Activated T-cell treated with anti-CD3 and anti-CD28 coated beads for 4 hours (primary cell): ENCODE data around the gene EMILIN2.
A peak's percentile ranks its signal among the peaks of the same experiment; 100 is the strongest.

ENCODE experiments used
- DNase-seq: peaks from one replicate; pipeline ENCODE4 v3.0.0-alpha.2; 2020

The EMILIN2 gene

GRCh38 chr18:2917259-2918047 lies 70.6 kb downstream of the EMILIN2 start:
- no peak for DNase-seq

- DNase-seq, result no peak
Measured at GRCh38 chr18:2918761-2919550, 72.2 kb downstream of the EMILIN2 start.

- no peak for DNase-seq
Measured at GRCh38 chr18:2919600-2919999, 72.8 kb downstream of the EMILIN2 start.

GRCh38 chr18:2920027-2920426 lies 73.2 kb downstream of the EMILIN2 start:
- no peak for DNase-seq

GRCh38 chr18:2920546-2921343 lies 73.9 kb downstream of the EMILIN2 start:
- no peak for DNase-seq

DNA sequence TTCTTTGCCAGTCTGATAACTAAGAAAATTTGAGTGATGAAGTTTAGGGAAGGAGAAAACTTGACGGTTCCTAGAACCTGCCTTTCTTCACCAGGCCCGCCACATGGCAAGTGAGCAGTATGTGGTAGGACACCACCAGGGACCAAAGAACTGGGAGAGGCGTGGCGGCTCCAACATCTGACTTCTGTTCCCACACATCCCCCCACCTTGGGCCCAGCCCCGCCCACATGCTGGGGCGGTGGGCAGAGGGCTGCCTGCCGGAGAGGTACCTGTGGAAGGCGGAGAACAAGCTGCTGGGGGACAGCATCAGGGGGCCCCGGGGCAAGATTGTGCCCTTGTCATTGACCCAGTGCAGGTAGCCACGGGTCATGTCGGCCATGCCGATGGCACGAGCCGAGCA lies 75.0 kb downstream of the EMILIN2 start:
- no peak for DNase-seq

- DNase-seq, result no peak
Measured at GRCh38 chr18:2923464-2923863, 76.7 kb downstream of the EMILIN2 start.

DNA sequence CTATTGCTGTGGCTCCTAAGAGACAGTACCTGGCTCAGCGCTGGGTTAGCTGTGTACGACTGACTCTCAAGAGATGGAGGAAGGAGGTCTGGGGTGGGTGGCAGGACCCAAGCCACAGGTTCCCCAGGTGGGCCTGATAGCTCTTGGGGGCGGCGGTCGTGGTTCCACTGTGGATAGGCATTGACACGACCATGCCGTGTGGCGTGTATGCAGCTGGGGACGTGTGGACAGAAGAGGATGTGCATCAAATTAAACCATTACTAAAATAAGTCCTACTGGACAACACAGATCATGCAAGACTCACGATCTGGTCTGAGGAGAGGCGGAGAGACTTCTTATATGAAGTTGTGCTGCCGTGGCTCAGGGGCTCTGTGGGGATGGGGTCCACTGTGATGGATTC lies 78.1 kb downstream of the EMILIN2 start:
- no peak for DNase-seq

- no peak for DNase-seq
Measured at GRCh38 chr18:2926528-2926927, 79.7 kb downstream of the EMILIN2 start.

DNA sequence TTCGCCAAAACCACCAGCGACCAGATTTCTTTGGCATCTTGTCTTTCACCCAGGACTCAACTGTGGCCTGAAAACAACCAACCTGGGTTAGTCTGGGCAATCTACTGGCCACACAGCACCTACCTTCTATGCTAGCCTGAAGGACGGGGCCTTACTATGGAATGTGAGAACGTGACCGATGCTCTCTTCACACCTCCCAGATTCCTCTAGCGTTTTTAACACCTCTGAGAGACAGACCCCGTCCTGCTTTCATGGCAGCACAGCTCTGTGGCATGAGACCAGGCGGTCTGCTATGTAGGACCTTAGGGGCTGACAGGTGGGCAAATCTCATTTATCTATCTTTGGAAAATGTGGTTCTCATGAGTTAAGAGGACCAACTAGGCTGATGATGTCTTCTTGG lies 80.9 kb downstream of the EMILIN2 start:
- DNase-seq, result no peak

- DNase-seq, result peak; percentile 49
Measured at GRCh38 chr18:2932247-2933181, 85.7 kb downstream of the EMILIN2 start.

DNA sequence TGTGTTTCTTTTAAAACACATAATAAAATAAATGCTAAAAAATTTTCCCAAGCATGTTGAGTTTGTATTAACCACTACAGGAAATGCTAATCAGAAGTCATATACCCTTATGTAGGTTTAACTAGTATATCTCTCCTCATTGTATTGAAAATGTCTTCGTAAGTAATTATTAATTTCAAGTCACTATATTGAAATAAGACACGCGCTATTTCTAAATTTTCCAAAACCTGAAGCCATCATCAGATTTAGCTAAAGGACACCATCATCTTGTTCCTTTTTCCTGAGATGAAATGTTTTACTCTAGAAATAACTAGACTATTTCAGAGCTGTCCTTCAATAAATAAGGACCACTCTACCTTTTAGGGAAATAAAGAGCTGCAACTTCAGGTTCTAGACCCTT lies 87.2 kb downstream of the EMILIN2 start:
- no peak for DNase-seq

DNA sequence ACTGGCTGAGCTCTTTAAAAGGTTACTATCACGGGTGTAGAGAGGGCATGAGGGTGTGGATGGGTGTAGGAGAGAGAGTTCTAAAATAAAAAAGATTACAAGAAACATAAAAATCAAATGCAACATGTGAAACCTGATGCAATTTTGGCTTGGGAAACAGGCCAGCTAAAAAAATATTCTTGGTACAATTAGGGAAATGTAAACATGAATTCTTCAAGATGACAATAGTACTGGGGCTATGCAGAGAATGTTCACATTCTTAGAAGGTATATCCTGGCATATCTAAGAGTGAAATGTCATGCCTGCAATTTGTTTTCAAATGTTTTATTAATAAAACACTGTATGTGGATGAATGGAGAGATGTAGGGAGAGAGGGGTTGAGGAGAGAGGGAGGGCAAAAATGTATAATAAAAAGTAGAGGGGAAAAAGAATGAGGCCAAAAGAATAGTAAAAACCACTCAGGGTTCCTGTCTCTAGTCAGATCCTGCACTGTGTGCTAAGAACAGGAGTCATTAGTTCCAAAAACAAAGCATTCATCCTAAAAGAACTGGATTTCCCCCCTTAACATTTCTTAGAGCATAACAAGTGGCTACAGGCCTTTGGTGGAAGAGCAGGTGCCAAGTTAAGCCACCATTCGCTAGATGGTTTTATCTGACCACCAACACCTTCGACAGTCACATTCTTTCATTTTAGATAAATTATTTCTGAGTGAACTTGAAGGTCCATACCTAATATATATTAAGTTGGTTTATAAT lies 88.8 kb downstream of the EMILIN2 start:
- DNase-seq, result no peak

- DNase-seq, result no peak
Measured at GRCh38 chr18:2939317-2939716, 92.5 kb downstream of the EMILIN2 start.

GRCh38 chr18:2948038-2948437 lies 101.2 kb downstream of the EMILIN2 start:
- DNase-seq, result no peak

- no peak for DNase-seq
Measured at GRCh38 chr18:2952605-2953004, 105.8 kb downstream of the EMILIN2 start.

DNA sequence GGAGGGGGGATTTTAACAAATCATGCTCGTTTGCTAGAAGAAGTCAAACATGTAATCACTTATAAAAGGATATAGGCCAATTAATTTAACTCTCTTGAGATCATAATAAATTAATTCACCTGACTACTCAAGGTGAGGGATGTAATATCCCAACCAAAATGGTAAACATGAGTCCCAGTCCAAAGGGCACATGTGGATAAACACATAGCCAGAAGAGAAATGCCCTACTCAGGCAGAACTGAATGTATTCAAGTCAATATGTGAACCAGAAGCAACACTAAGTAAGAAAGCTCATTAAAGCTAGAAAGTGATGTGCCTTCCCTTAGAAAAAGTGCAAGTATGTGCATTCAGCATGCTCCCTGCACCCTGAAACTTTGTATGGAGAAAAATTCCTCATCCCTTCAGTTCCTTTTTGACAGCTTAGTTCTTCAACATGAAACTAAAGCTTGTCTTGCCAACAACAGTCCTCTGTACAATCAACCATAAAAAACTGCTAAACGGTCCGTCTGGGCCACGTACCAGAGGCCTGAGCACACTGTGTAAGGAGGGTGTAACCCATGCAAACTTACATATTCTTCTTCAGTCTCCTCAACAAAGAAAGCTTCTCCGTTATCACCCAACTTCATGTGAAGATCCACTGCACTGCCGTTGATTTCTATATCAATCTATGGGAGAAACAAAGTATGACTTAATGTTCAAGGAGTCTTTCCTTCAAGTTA lies 107.3 kb downstream of the EMILIN2 start:
- DNase-seq, result no peak

DNA sequence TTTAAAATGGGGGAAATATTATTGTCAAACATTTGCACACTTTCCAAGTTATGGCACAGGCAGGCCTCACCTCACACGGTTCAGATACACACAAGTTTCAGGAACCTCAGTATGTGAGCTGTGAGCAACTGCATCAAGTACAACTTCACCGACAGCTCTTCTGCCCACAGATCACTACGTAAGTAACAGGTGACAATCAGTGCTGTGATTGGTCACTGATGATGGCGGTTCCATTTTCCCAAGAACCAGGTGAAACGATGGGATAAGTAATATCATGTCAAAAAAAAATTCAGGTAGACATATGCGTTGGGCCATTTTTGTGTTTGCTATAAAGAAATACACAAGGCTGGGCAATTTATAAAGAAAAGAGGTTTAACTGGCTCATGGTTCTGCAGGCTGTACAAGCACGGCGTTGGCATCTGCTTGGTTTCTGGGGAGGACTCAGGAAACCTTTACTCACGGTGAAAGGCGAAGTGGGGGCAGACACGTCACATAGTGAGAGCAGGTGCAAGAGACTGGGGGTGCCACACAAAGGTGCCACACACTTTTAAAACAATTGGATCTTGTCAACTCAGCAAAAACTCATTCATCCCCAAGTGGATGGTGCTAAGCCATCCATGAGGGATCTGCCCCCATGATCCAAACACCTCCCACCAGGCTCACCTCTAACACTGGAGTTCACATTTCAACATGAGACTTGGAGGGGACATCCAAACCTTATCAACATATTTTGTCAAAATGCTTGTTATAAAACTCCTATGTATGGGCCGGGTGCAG lies 108.3 kb downstream of the EMILIN2 start:
- no peak for DNase-seq

GRCh38 chr18:2956056-2956455 lies 109.2 kb downstream of the EMILIN2 start:
- no peak for DNase-seq

DNA sequence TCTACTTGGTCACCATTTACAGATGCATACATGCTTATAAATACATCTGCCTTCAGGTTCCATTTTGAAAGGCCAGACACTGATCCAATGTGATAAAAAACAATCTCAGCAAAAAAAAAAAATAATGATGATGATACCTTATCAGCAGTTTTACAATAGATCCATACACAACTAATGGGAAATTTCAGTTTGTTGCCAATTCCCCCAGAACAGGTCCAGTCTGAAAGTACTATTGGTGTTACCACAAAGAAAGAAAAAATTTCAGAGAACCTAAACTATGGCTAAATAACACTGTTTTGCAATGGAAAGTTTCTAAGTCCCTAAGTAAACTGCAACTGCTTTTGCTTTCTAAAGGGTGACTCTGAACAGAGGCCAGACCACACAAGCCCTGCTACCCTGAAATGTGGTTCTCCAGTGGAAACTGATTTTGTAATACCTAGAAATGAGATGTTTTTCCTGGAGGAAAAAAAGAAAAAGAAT lies 112.1 kb downstream of the EMILIN2 start:
- DNase-seq, result no peak
